GM19467 (cell line): ENCODE results near the gene AADAC.
"Not testable (repeated sequence)": the region's sequence is repeated elsewhere in the genome, so short reads cannot be mapped to it uniquely, and the experiment has no call there.

Experiments
- ATAC-seq: cut with Tn5 transposase; IDR thresholded peaks from one replicate; pipeline ENCODE4 v1.9.1; 2021; ENCODE audit warnings: mild to moderate bottlenecking, moderate library complexity; ENCODE audit not compliant: unreplicated experiment

The AADAC gene

DNA sequence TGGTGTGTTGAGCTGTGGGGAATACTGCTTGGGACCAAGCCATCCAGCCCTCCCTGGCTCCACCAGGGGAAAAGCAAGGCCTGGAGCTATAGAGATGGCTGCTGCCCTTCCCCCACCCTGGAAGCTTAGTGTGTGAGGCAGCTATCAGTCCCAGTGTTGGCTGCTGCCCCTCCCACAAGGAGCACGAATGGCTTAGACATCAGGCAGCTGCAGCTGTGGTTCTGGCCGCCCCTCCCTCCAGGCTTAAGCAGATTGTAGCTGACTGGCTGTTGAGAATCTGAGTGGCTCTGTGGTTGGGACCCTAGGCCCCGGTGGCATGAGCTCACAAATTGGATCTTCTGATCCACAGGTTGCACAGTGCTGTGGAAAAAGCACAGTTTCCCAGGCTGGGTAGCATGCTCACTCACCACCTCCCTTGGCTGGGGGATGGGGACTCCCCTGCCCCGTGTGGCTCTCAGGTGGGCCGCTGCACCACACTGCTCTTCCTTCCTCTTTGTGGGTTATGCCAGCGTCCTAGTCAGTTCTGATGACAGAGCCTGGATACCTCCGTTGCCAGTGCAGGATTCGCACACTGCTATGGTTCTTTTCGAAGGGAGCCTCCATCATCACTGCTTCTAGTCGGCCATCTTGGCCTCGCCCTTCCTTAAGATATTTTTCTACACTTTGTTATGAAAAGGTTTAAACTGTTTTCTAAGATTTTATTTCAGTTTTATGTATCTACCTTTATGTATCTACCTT is 38.3 kb downstream of the AADAC start:
- ATAC-seq: no peak

GRCh38 chr3:151856118-151856517 is 42.2 kb downstream of the AADAC start:
- ATAC-seq: no peak

DNA sequence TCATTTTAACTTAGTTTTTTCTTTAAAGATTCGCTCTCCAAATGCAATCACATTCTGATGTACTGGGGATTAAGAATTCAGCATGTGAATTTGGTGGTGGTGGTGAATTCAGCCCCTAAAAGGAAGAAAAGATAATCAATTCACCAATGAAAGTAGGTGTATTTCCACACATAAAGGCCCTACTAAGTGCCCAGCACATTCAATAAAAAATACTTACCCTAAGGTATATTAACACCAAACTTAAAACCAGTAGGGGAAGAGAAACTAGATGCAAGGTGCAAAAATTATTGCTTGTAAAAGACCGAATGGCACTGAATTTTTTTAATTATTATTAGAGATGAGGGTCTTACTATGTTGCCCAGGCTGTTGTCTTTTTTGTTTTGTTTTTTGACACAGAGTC is 42.7 kb downstream of the AADAC start:
- ATAC-seq: no peak

- no peak for ATAC-seq
Measured at GRCh38 chr3:151859233-151859673, 45.3 kb downstream of the AADAC start.

DNA sequence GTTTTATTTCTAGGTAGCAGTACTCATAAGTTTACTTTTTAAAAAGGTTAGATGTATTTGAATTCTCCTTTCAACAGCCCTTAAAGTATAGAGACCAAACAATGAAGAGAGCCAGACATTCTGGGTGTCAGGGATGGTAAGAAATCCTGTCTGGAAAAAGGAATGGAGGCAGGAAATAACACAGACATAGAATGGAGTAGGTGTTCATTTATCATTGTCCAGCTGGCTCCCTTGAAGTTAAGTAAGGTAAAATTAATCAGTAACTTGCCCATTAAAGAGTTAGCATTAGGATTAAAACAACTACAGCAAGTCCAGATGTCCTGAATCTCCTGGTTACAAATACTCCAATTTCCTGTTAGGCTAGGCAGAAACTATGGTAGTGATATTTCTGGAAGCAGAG is 46.0 kb downstream of the AADAC start:
- no peak for ATAC-seq

- no peak for ATAC-seq
Measured at GRCh38 chr3:151863611-151864010, 49.7 kb downstream of the AADAC start.

DNA sequence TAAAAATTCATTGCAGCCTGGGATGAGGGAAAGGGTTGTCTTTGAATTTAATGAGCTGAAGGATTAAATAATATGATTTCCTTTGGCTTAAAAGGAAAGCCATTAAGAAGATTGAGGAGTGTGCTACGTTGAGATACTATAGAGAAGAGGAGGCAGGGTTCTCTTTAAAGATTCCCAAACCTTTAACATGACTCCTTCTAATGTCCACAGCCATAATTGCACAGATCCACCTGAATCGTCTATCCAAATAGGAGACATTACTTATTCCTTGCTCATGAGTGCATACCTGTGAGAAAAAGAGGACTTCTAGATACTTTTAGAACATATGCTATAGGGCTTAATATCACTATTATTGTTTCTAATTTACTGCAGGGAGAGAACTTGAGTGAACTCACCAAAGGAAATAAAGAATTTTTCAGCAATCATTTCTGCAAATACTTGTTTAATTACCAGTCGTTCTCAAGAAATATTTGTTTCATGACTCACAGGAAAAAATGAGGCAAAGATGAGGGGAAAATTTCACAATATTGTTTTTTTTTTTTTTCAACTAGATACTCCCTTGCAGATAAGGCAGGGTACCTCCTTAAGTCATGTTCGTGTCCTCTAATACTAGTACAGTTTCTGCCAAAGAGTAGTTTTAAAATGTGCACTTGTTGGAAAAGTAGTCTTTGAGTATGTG is 50.6 kb downstream of the AADAC start:
- no peak for ATAC-seq

GRCh38 chr3:151866711-151867410 is 52.9 kb downstream of the AADAC start:
- no peak for ATAC-seq

GRCh38 chr3:151867666-151868065 is 53.8 kb downstream of the AADAC start:
- no peak for ATAC-seq

DNA sequence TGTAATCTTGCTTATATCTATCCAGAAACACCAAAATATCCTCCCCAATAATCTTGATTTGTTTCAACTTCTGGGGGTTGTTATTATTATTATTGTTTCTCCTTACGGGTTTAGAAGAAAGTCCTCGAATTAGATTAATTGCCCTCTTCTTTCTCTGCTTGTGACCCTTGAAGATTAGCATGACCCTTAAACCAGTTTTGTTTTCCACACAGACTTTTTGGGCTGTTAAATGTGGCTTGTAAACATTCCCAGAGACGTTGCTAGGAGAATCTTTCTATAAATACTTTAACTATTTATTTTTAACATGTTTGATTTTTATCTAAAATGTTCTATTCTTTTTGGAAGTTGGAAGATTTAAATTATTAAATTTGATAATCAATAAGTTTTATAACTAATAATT is 55.3 kb downstream of the AADAC start:
- ATAC-seq: no peak

DNA sequence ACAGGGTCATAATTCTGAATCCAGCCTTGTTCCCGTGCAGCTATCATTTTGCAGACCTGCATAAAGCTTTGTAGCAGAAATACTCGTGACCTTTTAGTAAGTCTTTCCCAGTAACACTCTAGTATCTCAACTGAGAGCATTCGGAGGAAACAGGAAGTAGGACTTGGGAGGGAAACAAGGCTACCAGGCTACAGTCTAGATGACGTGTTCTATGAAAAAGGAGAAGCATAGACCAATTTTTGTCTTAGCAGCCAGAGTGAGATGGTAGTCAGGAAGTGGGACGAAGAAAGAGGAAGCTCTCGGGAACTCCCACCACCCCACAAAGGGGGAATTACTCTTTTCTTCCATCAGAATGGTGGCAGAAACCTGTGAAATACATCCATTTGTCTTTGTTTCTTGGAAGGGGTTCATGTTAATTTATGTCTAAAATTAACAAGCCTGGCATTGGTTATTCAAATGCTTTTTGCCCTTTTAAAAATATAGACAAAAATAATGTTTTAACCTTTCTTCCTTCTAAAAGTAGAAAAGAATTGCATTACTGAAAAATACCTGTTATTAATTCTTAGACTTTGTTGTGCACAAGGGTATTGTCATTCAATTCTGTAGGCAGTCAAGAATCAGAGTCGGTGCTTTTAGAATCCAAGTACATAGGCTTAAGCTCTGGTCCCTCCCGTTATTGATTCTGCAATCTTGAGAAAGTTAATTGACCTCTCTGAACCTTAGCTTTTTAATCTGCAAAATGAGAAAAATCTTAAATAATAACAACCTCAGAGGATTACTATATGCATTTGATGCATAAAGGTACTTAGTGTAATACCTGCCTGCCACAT is 57.9 kb downstream of the AADAC start:
- ATAC-seq: peak; percentile 63

- no peak for ATAC-seq
Measured at GRCh38 chr3:151873398-151873797, 59.5 kb downstream of the AADAC start, which contains the start of gene SUCNR1. SUCNR1 (plus strand) TSS chr3:151873643; CDS start chr3:151879893, 6,250 bp downstream.

- ATAC-seq: not testable (repeated sequence)
Measured at GRCh38 chr3:151874079-151874478, 60.2 kb downstream of the AADAC start.

DNA sequence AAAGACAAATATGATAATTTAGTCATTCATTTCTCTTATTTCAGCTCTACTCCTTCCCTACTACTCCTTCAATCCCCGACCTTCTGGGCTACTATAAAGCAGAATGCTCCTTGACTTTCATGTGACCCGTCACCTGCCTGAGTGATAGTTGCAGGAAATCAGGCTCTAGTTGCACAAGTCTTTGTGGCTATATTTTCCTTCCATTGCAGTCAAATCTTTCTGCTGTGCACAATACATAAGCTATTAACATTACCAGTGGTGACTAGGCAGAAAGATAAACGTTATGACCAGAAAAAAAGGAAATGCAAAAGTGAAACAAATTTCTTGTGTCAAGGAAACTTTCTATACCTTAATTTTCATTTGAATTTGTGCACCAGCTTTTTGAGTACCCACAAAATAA is 61.8 kb downstream of the AADAC start:
- peak; percentile 78 for ATAC-seq

GRCh38 chr3:151877269-151877668 is 63.4 kb downstream of the AADAC start:
- no peak for ATAC-seq
